Measurements from ENCODE around the gene BSN.

The BSN gene

DNA sequence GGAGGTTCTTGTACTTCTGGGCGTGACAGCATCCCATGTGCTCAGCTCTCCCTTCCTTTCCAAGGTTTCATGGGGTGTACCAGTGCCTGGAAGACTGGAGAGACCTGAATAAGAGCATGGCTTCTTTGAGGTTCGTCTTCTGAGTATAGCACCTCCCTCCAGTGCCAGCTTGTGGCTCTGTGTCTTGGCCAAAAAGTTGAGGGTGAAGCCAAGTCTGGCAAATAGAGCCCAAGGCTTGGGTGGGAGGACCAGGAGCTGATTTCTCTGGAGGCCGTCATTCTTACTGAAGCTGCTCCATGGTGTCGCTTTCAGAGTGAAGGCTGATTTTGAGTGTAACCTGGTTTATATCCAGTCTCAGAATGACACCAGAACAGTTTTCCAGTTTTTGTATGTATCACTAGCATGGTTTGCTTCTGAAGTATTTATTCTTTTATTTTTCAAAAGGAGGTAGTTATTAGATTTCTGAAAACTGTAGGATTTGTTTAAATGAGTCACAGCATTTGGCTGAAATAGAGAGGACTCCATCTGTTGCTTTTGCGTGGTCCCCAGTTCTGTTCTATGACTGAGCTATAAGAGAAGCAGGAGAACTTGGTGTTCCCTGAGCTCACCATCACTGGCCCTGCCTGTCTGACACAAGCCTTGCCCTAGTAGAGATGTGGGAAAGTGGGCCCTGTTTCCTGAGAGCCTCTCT is 47.2 kb downstream of the BSN start:
- DNase-seq (ENCODE audit: low read depth, low spot score): no peak

GRCh38 chr3:49602049-49602554 is 47.8 kb downstream of the BSN start:
- DNase-seq (ENCODE audit: low read depth, low spot score): no peak

DNA sequence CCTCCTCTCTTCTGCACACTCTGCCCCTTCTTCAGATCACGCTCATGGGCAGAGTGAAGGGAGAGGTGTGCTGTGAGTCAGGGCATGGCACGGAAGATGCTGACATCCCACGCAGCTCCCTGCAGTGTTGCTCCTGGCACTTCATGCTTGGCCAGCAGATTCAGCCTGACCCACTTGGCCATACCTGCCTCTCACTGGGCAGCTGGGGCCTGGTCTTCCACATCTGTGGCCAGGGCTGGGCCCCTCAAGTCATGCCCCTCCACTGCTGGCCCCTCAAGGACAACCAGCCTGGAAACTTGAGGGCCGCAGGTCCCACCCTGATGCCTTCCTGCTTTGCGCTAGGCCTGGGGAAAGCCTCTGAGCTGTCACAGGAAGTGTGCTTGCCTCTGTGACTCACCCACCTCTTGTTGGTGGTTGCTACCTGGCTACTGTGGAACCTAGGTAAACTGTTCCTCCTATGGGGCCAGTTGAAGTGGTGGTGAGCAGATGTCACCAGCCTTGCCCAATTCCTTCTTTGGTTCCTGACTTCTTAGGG is 48.7 kb downstream of the BSN start:
- DNase-seq (ENCODE audit: low read depth, low spot score): no peak

GRCh38 chr3:49606427-49606826 is 52.1 kb downstream of the BSN start:
- DNase-seq (ENCODE audit: low read depth, low spot score): no peak

GRCh38 chr3:49607105-49607591 is 52.9 kb downstream of the BSN start:
- no peak for DNase-seq (ENCODE audit: low read depth, low spot score)

DNA sequence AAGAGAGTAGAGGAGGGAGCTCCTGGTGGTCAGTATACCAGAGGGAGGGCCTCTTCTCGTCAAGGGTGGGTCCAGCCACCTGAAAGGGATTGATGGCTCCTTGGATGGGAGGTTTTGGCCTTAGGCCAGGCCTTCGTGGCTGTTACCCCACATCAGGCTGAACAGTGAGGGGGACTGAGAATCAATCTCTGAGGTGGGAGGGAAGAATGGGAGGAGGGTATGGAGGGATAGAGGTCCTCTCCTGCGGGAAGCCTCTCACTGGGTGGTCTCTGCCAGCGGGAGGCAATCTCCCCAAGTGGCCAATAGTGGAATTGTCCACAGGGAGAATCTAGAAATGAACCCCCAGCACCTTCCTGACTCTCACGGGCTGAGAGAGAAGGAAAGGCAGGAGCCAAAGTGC is 53.5 kb downstream of the BSN start:
- DNase-seq (ENCODE audit: low read depth, low spot score): no peak

DNA sequence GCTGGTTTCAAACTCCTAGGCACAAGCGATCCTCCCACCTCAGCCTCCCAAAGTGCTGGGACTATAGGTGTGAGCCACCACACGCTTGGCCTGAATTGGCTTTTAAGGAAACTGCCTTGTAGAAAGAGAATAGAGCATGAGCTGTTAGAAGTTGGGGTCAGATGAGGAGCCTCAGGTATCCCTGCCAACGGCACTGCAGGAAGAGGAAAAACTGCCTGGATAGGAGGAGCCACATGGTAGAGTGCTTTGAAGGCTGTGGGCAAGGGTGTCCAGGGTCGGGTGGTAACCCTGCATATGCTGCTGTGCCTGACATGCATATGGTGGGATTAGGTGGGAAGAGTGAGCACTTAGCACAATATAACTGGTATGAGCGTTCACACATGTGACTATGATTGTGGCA is 55.0 kb downstream of the BSN start:
- no peak for DNase-seq (ENCODE audit: low read depth, low spot score)

GRCh38 chr3:49609815-49610214 is 55.5 kb downstream of the BSN start:
- no peak for DNase-seq (ENCODE audit: low read depth, low spot score)

DNA sequence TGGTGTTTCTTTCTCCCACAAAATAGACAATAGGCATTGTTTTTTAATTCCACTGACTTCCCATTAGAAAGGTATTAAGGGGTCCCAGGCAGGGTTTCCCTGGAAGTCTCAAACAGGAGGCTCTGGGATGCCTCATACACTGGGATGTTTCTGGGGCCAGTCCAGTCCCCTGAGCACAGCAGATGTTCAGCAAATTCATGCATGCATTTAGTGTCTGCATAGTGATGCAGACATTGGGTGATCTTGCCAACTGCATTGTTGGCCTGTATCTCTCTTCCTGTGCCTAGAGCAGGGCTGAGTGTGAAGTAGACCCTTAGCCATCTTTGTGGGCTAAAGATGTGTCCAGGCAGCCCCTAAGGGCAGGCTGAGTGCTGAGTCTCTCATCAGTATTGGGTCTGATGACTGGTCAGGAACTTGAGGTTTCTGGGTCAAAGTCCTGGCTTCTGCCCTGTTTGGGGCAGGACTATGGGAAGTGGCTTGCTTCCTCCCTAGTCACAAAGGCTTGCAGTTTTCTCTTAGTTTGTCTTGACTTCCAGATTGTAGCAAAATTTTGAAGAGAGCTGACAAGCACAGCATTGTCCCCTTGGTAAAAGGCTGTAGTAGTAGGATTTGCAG is 56.5 kb downstream of the BSN start:
- DNase-seq (ENCODE audit: low read depth, low spot score): no peak

DNA sequence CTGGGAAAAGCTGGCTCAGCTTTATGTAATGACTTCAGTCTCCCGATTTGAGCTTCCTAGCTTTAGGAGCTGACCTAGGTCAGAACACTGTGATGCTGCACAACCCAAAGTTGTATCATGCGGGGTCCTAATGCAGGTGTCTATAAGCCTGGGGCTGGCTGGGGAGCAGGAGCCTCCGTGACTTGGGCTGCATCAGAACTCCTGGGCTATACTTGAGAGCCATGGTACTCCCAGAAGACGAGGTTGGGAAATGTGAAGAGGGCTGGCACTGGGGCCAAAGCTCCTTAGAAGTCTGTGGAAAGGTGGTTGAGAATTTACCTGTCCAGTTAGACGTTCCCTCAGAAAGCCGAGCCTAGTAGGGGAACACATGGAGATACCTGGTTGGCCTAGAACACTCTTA is 57.0 kb downstream of the BSN start:
- DNase-seq (ENCODE audit: low read depth, low spot score): no peak

GRCh38 chr3:49611719-49612118 is 57.4 kb downstream of the BSN start:
- no peak for DNase-seq (ENCODE audit: low read depth, low spot score)

GRCh38 chr3:49614936-49615335 is 60.7 kb downstream of the BSN start:
- no peak for DNase-seq (ENCODE audit: low read depth, low spot score)

GRCh38 chr3:49616061-49616460 is 61.8 kb downstream of the BSN start:
- DNase-seq (ENCODE audit: low read depth, low spot score): no peak

GRCh38 chr3:49616491-49616941 is 62.2 kb downstream of the BSN start:
- peak; percentile 95 for DNase-seq (ENCODE audit: low read depth, low spot score)

DNA sequence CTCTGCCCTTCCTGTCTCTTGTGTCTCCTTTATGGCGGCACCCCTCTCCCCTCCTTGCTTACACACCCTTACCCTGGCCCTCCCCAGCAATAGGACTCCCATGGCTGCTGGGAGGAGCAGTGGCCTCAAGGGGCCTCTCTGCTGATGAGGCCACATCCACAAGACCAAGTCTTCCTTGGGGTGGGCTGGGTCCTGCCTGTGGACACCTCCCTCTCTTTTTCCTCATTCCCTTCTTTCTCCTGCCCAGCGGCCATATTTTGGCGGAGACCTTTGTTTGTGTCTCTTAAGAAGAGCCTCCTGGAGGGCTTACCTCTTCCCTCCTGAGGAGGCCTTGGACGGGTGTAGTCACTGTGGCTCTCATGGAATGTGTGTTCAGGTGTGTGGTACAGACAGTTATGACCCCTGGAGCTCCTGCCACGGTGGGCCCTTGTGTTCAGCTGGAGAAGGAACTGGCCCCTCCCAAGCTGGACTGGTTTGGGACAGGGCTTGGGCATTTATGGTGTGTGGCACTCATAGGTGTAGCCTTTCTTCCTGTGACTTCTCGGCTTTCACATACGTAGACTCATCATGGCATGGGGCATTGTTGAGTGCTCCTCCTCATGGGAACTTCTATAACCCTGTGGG is 63.2 kb downstream of the BSN start:
- DNase-seq (ENCODE audit: low read depth, low spot score): no peak

- no peak for DNase-seq (ENCODE audit: low read depth, low spot score)
Measured at GRCh38 chr3:49618412-49618811, 64.1 kb downstream of the BSN start.

DNA sequence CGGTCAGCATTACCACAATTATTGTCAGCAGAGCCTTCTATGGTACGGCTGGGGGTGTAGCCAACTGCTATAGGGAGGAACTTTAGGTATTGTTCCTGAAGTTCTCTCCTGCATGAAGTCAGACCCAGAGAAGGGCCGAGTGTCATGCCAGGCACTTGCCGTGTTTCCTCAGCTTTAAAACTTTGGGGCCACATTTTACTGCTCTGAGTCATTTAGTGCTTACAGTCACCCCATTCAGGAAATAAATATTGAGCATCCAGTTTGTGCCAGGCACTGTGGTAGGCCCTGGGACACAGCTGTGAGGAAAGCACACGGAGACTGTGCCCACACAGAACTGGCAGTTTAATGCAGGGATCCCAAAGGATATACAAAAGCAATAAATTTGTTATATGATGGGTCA is 65.4 kb downstream of the BSN start:
- no peak for DNase-seq (ENCODE audit: low read depth, low spot score)

- no peak for DNase-seq (ENCODE audit: low read depth, low spot score)
Measured at GRCh38 chr3:49620728-49621127, 66.5 kb downstream of the BSN start.

- DNase-seq (ENCODE audit: low read depth, low spot score): no peak
Measured at GRCh38 chr3:49623071-49623470, 68.8 kb downstream of the BSN start.

DNA sequence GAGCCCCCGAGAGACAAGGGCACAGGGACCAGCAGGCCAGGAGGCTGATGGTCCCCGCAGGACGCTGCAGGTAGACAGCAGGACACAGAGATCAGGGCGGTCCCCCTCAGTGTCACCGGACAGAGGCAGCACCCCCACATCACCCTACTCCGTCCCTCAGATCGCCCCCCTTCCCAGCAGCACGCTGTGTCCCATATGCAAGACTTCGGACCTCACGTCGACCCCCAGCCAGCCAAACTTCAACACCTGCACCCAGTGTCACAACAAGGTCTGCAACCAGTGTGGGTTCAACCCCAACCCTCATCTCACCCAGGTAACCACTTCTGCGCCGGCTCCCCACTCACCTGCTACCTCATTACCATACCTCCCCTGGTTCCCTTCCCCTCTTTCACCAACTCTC is 70.8 kb downstream of the BSN start:
- no peak for DNase-seq (ENCODE audit: low read depth, low spot score)

DNA sequence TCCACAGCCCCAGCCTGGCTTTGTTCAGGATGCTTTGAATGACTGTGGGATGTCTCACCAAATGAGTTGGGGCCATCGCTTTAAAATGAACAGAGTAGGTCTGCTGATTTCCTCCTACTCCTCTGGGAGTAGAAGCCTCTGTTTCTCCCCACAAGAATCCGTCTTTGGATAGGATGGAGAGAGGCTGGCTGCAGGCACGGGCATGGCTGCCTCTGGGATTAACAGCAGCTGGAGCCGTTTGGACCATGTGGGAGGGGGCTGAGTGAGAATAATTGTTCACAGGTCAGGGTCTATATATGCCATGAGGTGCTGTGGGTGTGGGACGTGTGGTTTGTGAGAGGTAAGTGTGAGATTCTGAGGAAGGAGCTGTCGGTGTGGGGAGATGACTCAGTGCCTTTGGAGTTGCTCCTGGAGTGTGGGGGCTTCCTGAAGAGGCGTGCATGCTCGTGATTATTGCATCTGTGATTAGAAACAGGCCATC is 71.9 kb downstream of the BSN start:
- no peak for DNase-seq (ENCODE audit: low read depth, low spot score)

DNA sequence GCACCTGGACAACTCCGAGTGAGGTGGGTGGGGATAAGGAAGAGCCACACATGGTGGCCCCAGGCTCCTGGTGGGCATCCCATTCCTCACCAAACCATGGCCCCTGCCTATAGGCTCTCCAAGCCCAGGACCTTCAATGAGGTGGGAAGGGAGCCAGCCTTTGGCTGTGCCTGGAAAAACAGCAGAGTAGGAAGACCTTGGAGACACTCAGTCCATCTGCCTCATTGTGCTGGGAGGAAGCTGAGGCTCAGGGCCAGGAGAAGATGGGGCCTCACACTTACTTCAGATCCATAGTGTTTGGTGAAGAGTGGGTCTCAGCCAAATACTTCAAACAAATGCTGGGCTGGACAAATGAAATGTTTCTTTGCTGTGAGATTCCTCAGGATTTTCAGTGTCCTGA is 72.5 kb downstream of the BSN start:
- no peak for DNase-seq (ENCODE audit: low read depth, low spot score)
